ENCODE data around the gene ODC1. TPM values are rescaled to one million over a fixed set of nuclear protein-coding genes. Genes with fewer than 3 reads are reported as not detected.

ODC1 gene
- total RNA-seq, 4 donors from 2014 or later: 105 to 142 (median 121) TPM

DNA sequence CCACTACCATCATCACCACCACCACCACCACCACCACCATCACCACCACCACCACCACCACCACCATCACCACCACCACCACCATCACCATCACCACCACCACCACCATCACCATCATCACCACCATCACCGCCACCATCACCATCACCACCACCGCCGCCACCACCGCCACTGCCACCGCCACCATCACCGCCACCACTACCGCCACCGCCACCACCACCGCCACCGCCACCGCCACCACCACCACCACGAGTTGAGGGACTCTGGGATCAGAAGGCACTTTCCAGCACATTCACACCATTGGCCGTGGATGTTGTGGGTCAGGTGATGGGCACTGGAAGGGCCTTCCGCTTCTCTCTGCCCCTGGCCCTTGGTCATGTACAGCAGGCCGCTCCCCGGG, 48.8 kb downstream of the ODC1 start:
- no peak overlapping the region for H3K4me3 ChIP-seq
- H3K27me3 ChIP-seq: no peaks in the 10 kb centered on the region
- no peak for DNase-seq (ENCODE audit: extremely low spot score)
- H3K4me1 ChIP-seq: peaks cover 28 to 55% (median 39%) of the 10 kb centered on the region in 4 donors
- intact Hi-C loops (cut with DNase I): no loop called here
- no peaks in the 10 kb centered on the region for H3K36me3 ChIP-seq
- no peak overlapping the region for H3K27ac ChIP-seq (replicated peaks in 1 of 4)
- TF ChIP-seq CTCF (IDR thresholded peaks at IDR 0.05): no peak
- no peak for TF ChIP-seq POLR2AphosphoS5 (IDR thresholded peaks at IDR 0.05)
- TF ChIP-seq EP300 (IDR thresholded peaks at IDR 0.05): no peak
- no peak for TF ChIP-seq POLR2A (IDR thresholded peaks at IDR 0.05; ENCODE audit: low read depth)
- no peaks in the 10 kb centered on the region for H3K9me3 ChIP-seq
- 84% methylated on average over 11 of the region's 16 CpGs for WGBS

GRCh38 chr2:10398496-10398895, 49.6 kb downstream of the ODC1 start:
- no peaks in the 10 kb centered on the region for H3K9me3 ChIP-seq
- peak overlapping the region in 2 of 4 donors; percentile 11 to 19 for H3K27ac ChIP-seq (replicated peaks in 1 of 4)
- intact Hi-C loops (cut with DNase I): no loop called here
- no peaks in the 10 kb centered on the region for H3K27me3 ChIP-seq
- WGBS: 75% methylated on average over 14 of the region's 14 CpGs
- no peak overlapping the region for H3K4me3 ChIP-seq
- peaks cover 24 to 51% (median 35%) of the 10 kb centered on the region in 4 donors for H3K4me1 ChIP-seq
- no peaks in the 10 kb centered on the region for H3K36me3 ChIP-seq
- DNase-seq (ENCODE audit: extremely low spot score): no peak
- TF ChIP-seq POLR2A (IDR thresholded peaks at IDR 0.05; ENCODE audit: low read depth) (no peak), POLR2AphosphoS5 (IDR thresholded peaks at IDR 0.05) (no peak), EP300 (IDR thresholded peaks at IDR 0.05) (no peak), CTCF (IDR thresholded peaks at IDR 0.05) (no peak)

DNA sequence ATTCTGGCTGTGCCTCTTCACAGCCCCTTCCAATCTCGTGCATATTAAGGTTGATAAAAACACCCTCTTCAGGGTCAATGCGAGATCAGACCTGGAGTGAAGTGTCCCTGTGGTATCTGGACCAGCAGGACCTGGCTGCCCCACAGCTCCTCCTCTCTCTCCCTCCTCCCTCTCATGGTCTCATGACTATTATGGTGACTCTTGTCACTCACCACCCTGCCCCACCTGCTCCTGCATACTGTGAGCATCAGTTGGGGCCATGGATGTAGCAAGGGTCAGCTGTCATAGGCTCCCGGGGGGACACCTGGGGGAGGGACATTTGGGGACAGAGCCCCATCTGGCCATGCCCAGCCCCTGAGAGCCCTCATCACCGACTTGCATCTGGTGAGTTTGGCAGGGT, 50.2 kb downstream of the ODC1 start:
- Histone ChIP-seq H3K36me3 (no peaks in the 10 kb centered on the region), H3K4me1 (peaks cover 27 to 55% (median 40%) of the 10 kb centered on the region in 4 donors), H3K27ac (replicated peaks in 1 of 4) (peak overlapping the region in 1 of 4 donors; percentile 19), H3K9me3 (no peaks in the 10 kb centered on the region), H3K27me3 (no peaks in the 10 kb centered on the region), H3K4me3 (no peak overlapping the region)
- 61% methylated on average over 4 of the region's 4 CpGs for WGBS
- no peak for DNase-seq (ENCODE audit: extremely low spot score)
- intact Hi-C loops (cut with DNase I): no loop called here
- no peak for TF ChIP-seq POLR2AphosphoS5 (IDR thresholded peaks at IDR 0.05)
- no peak for TF ChIP-seq EP300 (IDR thresholded peaks at IDR 0.05)
- TF ChIP-seq POLR2A (IDR thresholded peaks at IDR 0.05; ENCODE audit: low read depth): no peak
- TF ChIP-seq CTCF (IDR thresholded peaks at IDR 0.05): no peak

DNA sequence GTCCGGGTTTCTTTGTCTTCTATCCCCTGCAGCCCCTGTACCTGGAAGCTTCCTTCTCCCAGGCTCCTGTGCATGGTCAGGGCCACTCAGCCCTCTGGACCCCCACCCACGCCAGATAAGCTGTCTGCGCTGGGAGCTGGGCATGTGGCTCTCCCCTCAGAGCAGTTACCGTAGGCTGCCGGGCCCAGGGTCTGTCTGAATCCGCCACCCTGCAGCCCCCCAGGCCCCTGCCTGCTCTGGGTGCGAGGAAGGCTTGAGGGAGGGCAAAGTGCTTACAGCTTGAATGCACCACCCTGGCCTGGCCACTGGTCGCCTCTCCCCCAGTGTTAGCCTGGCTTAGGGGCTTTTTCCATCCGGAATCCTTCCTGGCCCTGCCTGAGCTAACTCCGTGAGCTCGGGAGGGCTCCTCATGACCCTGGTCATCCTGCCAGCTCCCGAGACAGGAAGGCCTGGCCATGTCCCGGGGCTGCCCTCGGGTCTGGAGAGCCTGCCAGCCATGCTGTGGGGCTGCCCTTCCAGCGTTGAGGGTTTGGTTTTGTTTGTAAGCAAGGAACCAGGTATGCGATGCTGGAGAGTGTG, 50.7 kb downstream of the ODC1 start:
- WGBS: 81% methylated on average over 8 of the region's 16 CpGs
- Histone ChIP-seq H3K4me3 (no peak overlapping the region), H3K36me3 (no peaks in the 10 kb centered on the region), H3K27me3 (no peaks in the 10 kb centered on the region), H3K27ac (replicated peaks in 1 of 4) (no peak overlapping the region), H3K4me1 (peaks cover 27 to 55% (median 41%) of the 10 kb centered on the region in 4 donors), H3K9me3 (no peaks in the 10 kb centered on the region)
- intact Hi-C loops (cut with DNase I): no loop called here
- DNase-seq (ENCODE audit: extremely low spot score): no peak
- TF ChIP-seq POLR2A (IDR thresholded peaks at IDR 0.05; ENCODE audit: low read depth) (no peak), EP300 (IDR thresholded peaks at IDR 0.05) (no peak), CTCF (IDR thresholded peaks at IDR 0.05) (no peak), POLR2AphosphoS5 (IDR thresholded peaks at IDR 0.05) (no peak)

GRCh38 chr2:10396464-10396863, 51.7 kb downstream of the ODC1 start:
- 89% methylated on average over 2 of the region's 13 CpGs for WGBS
- no peak overlapping the region for H3K27ac ChIP-seq (replicated peaks in 1 of 4)
- intact Hi-C loops (cut with DNase I): no loop called here
- DNase-seq (ENCODE audit: extremely low spot score): no peak
- no peak overlapping the region for H3K4me3 ChIP-seq
- TF ChIP-seq CTCF (IDR thresholded peaks at IDR 0.05) (no peak), POLR2AphosphoS5 (IDR thresholded peaks at IDR 0.05) (no peak), EP300 (IDR thresholded peaks at IDR 0.05) (no peak), POLR2A (IDR thresholded peaks at IDR 0.05; ENCODE audit: low read depth) (no peak)
- H3K36me3 ChIP-seq: no peaks in the 10 kb centered on the region
- H3K9me3 ChIP-seq: no peaks in the 10 kb centered on the region
- H3K27me3 ChIP-seq: no peaks in the 10 kb centered on the region
- peaks cover 21 to 45% (median 36%) of the 10 kb centered on the region in 4 donors for H3K4me1 ChIP-seq

Data from esophagus muscularis mucosa (tissue), 4 donors.